Keratinocyte (primary cell): ENCODE data around the gene CYP2F1.
"Not testable (repeated sequence)": the region's sequence is repeated elsewhere in the genome, so short reads cannot be mapped to it uniquely, and the experiment has no call there.

Experiments
- CTCF ChIP-seq, 3 experiments: IDR thresholded peaks in 1 of 3; conservative IDR thresholded peaks in 1 of 3; optimal IDR thresholded peaks in 1 of 3; 2 replicates in 2 of 3; 3 replicates in 1 of 3; pipeline versions ENCODE3 to v1.5.1; 2011; ENCODE audit warnings: low read length in 3 of 3, mild to moderate bottlenecking in 3 of 3, moderate library complexity in 2 of 3, control low read depth in 1 of 3, inconsistent platforms in 1 of 3; ENCODE audit not compliant: insufficient read depth in 2 of 3; ENCODE audit errors: extremely low read depth in 1 of 3
- EZH2 ChIP-seq: IDR thresholded peaks from one replicate; pipeline ENCODE4 v1.6.1; 2012; ENCODE audit warnings: inconsistent platforms, mild to moderate bottlenecking, low read length, moderate library complexity

GRCh38 chr19:41120929-41121911 lies 7.0 kb downstream of the CYP2F1 start:
- TF ChIP-seq CTCF (optimal IDR thresholded peaks at IDR 0.05 in 1 of 3, IDR thresholded peaks at IDR 0.05 in 1 of 3, conservative IDR thresholded peaks at IDR 0.05 in 1 of 3; ENCODE audit: extremely low read depth in 1 of 3, insufficient read depth in 2 of 3, low read length in 3 of 3); EZH2: not testable (repeated sequence)
